ENCODE results near the gene STAB2.

Gene STAB2

DNA sequence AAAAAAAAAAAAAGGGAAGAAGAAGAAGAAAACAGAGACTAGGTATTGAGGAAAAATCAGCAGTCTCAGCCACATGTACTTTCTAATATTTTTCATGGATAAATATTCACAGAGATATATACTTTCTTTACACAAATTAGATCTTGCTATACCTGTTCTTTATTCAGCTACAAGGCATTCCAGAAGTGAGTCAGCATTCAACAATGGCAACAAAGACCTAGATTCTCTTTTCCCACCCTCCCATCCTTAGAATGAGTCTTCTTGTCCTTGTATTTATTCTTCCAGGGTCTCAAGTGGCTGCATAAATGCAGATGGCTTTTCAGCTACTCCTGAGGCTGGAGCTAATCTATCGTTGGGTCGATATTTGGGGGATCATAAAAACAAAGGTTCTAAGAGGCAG is 160.9 kb downstream of the STAB2 start:
- DNase-seq (ENCODE audit: low read depth, low spot score): no peak

GRCh38 chr12:103748875-103749274 is 161.8 kb downstream of the STAB2 start:
- DNase-seq (ENCODE audit: low read depth, low spot score): no peak

DNA sequence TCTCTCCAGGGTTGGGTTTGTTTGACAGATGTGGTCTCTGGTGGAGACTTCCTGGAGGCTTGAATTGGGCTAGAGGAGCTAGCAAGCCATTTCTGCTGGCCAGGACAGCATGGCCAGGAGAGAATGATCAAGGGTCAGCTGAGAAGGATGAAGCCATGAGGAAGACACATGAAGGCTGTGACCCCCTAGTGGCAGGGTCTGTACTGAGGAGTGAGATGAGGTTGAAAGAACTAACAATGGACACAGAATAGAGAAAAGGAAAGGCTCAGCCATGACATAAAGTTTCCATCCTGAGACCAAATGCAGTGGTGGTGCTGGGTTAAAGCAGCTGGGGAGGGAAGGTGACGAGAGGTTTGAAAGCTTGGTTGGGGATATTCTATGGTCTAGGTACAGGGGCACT is 164.1 kb downstream of the STAB2 start:
- no peak for DNase-seq (ENCODE audit: low read depth, low spot score)

- no peak for DNase-seq (ENCODE audit: low read depth, low spot score)
These were observed 164.5 kb downstream of the STAB2 start for GRCh38 chr12:103751600-103751999.

DNA sequence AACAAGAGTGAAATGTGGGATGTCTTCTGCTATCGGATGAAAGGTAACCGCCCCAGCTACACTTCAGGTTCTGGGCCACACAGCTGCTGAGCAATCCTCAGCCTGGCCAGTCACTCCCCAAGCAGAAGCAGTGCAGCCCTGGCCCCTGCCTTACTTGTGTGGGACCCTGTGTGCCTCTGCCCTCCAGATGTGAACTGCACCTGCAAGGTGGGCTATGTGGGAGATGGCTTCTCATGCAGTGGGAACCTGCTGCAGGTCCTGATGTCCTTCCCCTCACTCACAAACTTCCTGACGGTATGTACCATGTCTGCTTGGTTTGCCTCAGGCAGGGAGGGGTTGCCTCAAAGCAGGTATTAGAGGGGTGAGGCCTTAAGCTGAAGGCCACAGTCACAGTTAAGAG is 168.4 kb downstream of the STAB2 start:
- no peak for DNase-seq (ENCODE audit: low read depth, low spot score)

DNA sequence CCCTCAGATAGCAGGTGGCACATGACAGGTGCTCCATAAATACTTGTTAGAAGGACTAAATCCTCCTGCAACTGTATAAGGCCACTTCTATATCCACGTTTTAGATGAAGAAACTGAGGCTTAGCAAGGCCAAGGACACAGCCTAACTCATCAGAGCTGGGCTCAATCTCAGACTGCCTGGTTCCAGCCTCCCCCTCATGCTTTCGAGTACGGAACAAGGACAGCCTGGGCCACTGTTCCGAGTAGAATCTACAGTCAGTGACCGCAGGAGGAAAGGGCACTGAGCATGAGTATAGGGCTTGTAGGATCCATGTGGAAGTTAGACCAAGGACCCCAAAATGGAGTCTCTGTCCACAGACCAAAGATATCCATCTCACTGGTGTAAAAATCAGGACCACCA is 169.4 kb downstream of the STAB2 start:
- DNase-seq (ENCODE audit: low read depth, low spot score): no peak

- no peak for DNase-seq (ENCODE audit: low read depth, low spot score)
These were observed 170.2 kb downstream of the STAB2 start for GRCh38 chr12:103757248-103757647.

- no peak for DNase-seq (ENCODE audit: low read depth, low spot score)
These were observed 171.4 kb downstream of the STAB2 start for GRCh38 chr12:103758310-103759089.

- DNase-seq (ENCODE audit: low read depth, low spot score): no peak
These were observed 175.4 kb downstream of the STAB2 start for GRCh38 chr12:103762473-103762872.

DNA sequence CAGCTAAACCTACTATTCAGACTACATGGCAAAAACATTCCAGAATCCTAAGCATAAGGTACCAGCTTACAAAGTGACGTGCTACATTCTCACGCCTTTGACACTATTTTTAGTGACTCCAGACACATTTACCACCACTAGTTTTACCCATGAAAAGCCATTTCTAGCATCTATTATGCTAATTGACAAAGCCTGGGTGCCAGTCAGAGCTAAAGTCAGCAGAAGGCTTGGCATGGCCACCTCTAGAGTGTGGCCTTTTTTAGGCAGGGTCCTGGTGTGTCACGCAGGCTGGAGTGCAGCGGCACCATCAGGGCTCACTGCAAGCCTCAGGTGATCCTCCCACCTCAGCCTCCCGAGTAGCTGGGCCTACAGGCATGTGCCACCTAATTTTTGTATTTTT is 178.2 kb downstream of the STAB2 start:
- DNase-seq (ENCODE audit: low read depth, low spot score): no peak

DNA sequence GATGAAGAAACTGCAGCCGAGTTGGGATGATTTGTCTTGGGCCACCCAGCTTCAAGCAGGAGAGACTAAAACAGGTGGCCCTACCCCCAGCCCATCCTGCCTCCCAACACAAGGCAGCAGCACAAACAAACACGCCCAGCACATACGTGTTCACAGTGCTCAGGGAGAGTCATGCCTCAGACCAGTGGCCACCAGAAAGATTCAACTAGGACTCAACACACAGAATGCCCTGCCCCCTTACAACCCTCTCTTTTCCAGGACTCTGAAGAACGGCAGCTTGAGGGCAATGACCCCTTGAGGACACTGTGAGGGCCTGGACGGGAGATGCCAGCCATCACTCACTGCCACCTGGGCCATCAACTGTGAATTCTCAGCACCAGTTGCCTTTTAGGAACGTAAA is 179.0 kb downstream of the STAB2 start:
- no peak for DNase-seq (ENCODE audit: low read depth, low spot score)

DNA sequence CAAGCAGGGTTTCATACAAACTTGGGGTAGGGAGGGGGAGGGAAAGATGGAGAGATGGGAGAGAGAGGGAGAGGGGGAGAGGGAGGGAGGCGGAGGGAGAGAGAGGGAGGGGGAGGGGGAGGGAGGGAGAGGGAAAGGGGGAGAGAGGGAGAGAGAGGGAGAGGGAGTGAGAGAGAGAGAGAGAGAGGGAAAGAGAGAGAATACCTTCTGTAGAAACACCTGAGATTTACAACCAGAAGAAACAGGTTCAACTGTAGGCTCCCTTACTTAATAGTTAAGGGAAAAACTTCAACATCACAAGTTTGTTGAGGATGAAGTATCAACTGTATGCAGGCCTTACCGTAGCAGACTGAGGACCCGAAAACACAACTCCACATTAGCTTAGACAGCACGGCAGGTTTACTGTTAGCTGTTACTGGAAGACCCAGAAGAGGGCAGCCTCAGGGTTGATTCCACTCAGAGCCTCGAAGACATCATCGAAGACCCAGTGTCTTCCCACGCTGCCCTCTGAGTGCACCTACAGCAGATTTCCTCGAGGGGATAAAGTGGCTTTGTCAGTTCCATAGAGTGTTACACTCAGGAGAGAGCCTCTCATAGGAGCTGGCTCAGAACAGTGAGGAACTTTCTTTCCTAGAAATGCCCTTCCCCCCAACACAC is 181.5 kb downstream of the STAB2 start:
- no peak for DNase-seq (ENCODE audit: low read depth, low spot score)

- DNase-seq (ENCODE audit: low read depth, low spot score): no peak
These were observed 182.3 kb downstream of the STAB2 start for GRCh38 chr12:103769240-103769945.

GRCh38 chr12:103771466-103771865 is 184.4 kb downstream of the STAB2 start:
- DNase-seq (ENCODE audit: low read depth, low spot score): no peak

DNA sequence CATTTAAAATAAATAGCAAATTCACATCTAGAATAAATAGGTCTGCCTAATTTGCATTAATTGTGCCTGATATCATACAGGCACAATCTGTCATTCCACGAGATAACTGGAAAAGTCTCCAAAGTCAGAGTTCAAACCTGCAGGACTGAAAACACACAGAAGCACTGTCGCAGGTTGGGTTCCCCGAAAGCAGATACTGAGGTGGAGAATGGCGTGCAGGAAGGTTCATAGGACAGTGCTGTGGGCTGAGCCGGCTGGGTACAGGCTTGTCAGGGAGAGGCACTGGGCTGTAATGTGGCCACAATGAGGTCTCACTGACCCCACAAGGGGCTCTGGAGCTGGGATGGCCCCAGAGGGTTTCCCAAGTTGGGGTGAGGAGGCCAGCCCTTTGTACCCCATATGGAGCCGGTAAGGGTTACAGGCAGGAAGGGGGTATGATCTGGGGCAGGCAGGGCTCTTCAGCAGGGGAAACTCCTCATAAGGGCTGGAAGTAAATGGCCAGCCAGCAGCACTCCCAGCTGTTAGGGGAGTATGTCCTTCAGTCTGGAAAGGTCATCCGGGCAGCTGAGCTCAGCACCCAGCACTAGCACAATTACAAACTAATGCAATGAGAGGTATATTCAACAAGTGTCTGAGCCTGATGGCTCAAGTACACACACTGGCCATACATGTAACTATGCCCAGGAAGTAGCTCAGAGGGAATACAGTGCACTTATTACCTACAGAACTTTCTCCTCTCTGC is 185.5 kb downstream of the STAB2 start:
- DNase-seq (ENCODE audit: low read depth, low spot score): no peak

GRCh38 chr12:103773109-103773910 is 186.2 kb downstream of the STAB2 start:
- no peak for DNase-seq (ENCODE audit: low read depth, low spot score)

DNA sequence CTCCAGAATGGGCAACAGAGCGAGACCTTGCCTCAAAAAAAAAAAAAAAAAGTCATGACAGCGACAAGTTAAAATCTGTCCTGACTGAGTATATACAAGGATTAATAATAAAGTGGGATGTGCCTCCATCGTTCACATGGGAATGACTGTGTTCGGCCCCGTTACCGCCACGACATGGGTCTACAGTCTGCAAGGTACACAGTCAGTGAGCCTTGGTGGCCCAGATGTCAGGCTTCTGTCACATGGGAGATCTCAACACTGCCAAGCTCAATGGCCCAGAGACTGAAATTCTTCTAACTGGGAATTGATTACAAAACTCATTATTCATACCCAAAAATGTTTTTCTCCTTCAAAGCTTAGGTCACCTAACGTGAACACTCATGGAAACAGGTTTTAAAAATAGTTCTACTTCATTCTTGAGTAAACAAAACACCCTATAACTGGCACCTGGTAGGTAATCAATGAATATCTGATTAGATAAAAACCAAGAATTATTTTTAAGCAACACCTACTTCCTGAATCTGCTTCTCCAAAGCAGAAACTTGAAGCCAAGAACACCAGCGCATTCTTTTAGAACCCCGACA is 188.0 kb downstream of the STAB2 start:
- DNase-seq (ENCODE audit: low read depth, low spot score): no peak

GRCh38 chr12:103778781-103779180 is 191.7 kb downstream of the STAB2 start:
- no peak for DNase-seq (ENCODE audit: low read depth, low spot score)

- no peak for DNase-seq (ENCODE audit: low read depth, low spot score)
These were observed 192.5 kb downstream of the STAB2 start for GRCh38 chr12:103779410-103780092.

DNA sequence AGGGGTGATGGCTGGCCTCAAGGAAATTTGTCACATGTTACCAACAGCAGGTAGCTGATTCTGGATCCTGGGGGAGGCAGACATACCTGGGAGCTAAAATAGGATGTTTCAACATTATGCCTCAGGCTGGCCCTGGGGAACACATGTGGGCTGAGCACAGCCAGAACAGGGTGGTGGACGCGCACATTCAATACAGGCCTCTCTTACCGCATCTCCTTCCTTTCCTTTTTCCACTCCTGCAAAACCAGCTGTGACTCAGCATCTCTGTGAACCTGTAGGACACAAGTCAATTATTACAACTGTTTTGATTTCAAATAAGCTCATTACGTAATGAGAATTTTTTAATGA is 193.0 kb downstream of the STAB2 start:
- no peak for DNase-seq (ENCODE audit: low read depth, low spot score)

Measured in smooth muscle cell of the brain vasculature (primary cell).